Fibroblast of gingiva (primary cell): ENCODE results near the gene P2RX6.

Experiments
- DNase-seq: peaks from one replicate; pipeline ENCODE4 v3.0.0-alpha.2; 2011; ENCODE audit warnings: low read depth

Gene P2RX6

DNA sequence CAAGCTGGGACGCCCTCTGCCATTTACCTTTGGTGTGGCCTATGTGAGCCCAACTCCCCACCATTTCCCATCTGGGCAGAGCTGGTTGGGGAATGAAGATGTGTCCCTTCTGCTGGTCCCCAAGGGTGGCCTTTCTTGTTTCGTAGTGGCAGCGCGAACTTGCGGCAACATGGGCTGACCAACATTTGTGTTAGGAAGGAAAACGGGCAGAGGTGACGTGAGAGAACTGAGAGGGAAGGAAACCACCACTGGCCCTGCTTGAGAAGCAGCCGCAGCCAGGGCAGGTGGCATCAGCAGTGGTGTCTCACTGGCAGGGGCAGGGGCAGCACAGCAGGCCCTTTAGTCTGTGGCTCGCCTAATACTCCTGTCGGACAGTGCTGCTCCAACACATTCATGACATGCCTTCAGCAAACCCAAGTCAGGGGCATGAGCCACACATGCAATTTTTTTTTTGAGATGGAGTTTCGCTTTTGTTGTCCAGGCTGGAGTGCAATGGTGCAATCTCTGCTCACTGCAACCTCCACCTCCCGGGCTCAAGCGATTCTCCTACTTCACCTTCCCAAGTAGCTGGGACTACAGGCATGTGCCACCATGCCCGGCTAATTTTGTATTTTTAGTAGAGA lies 60.7 kb downstream of the P2RX6 start:
- no peak for DNase-seq

DNA sequence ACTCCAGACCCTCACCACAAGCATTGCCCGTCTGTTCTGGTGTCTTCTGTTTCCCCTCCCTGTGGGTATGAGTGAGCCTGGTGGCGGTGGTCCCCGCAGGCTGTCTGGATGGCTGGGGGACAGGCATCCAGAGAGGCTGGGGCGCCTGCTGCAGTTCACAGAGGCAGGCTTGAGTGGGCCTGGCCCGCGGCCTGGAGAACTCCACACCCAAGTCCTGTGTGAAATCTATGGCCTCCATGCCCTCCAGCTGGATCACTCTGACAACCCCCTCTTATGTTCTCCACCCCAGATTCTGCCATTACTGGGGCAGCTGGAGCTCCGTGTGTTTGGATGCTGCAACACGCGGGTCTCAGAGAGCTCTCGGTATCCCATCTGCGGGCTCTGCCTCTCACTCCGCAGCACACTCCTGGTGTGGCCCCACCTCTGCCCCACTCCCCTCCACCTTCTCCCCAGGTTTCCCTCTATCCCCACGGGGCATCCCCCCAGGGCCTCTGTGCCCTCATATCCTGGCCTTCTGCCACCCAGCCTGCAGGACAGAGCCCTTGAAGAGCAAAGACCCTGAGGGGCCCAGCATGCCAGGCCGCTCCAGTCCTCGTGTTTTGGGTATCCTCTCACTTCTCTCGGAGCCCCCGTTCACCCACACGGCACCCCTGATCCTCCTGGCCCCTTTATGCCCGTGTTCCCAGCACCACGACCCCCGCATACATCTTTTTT lies 62.1 kb downstream of the P2RX6 start:
- DNase-seq = no peak
